Measurements from ENCODE around the gene EEPD1.
"Not testable (repeated sequence)": the region's sequence is repeated elsewhere in the genome, so short reads cannot be mapped to it uniquely, and the experiment has no call there.

EEPD1 gene

GRCh38 chr7:36119005-36119706 is 33.9 kb upstream of the EEPD1 start:
- no peak for DNase-seq (ENCODE audit: low spot score)
- in situ Hi-C loops (cut with MboI; ENCODE audit: low sequenced_read_pairs, unreplicated experiment), result no loop called here
- TF ChIP-seq CTCF (IDR thresholded peaks at IDR 0.05; ENCODE audit: borderline replicate concordance, control extremely low read depth, extremely low read depth, insufficient read depth, missing control alignments), result no peak

- DNase-seq (ENCODE audit: low spot score); in situ Hi-C loops (cut with MboI; ENCODE audit: low sequenced_read_pairs, unreplicated experiment): not testable (repeated sequence)
These were observed 32.9 kb upstream of the EEPD1 start for GRCh38 chr7:36119983-36120646.

GRCh38 chr7:36125630-36126029 is 27.4 kb upstream of the EEPD1 start:
- in situ Hi-C loops (cut with MboI; ENCODE audit: low sequenced_read_pairs, unreplicated experiment); DNase-seq (ENCODE audit: low spot score): not testable (repeated sequence)

GRCh38 chr7:36127075-36127740 is 25.8 kb upstream of the EEPD1 start:
- DNase-seq (ENCODE audit: low spot score), result no peak
- in situ Hi-C loops (cut with MboI; ENCODE audit: low sequenced_read_pairs, unreplicated experiment), result no loop called here
- TF ChIP-seq CTCF (IDR thresholded peaks at IDR 0.05; ENCODE audit: borderline replicate concordance, control extremely low read depth, extremely low read depth, insufficient read depth, missing control alignments), result no peak

GRCh38 chr7:36128448-36129047 is 24.5 kb upstream of the EEPD1 start:
- peak; percentile 27 for DNase-seq (ENCODE audit: low spot score)
- TF ChIP-seq CTCF (IDR thresholded peaks at IDR 0.05; ENCODE audit: borderline replicate concordance, control extremely low read depth, extremely low read depth, insufficient read depth, missing control alignments), result no peak
- in situ Hi-C loops (cut with MboI; ENCODE audit: low sequenced_read_pairs, unreplicated experiment), result no loop called here

- no peak for DNase-seq (ENCODE audit: low spot score)
- in situ Hi-C loops (cut with MboI; ENCODE audit: low sequenced_read_pairs, unreplicated experiment), result no loop called here
- TF ChIP-seq CTCF (IDR thresholded peaks at IDR 0.05; ENCODE audit: borderline replicate concordance, control extremely low read depth, extremely low read depth, insufficient read depth, missing control alignments), result no peak
These were observed 24.0 kb upstream of the EEPD1 start for GRCh38 chr7:36129048-36129534.

- DNase-seq (ENCODE audit: low spot score), result no peak
- no peak for TF ChIP-seq CTCF (IDR thresholded peaks at IDR 0.05; ENCODE audit: borderline replicate concordance, control extremely low read depth, extremely low read depth, insufficient read depth, missing control alignments)
- in situ Hi-C loops (cut with MboI; ENCODE audit: low sequenced_read_pairs, unreplicated experiment), result no loop called here
These were observed 22.7 kb upstream of the EEPD1 start for GRCh38 chr7:36130236-36130945.

Measured in GM13976 (cell line).